HEK293 (cell line): ENCODE measurements around the gene MT2A.
A peak's percentile ranks its signal among the peaks of the same experiment; 100 is the strongest.

ENCODE experiments used
- CTCF ChIP-seq: fragments of 450-650 bp; formaldehyde crosslinking; IDR thresholded peaks from 2 replicates; pipeline ENCODE4 v1.5.1; 2016; ENCODE audit warnings: missing biosample characterization, missing genetic modification characterization
- HOXA7 ChIP-seq: sonication (generic); formaldehyde crosslinking; IDR thresholded peaks from 2 replicates; pipeline ENCODE4 v1.8.1; 2022; ENCODE audit warnings: missing genetic modification reagents, borderline replicate concordance
- MYNN ChIP-seq: fragments of 450-650 bp; formaldehyde crosslinking; IDR thresholded peaks from 2 replicates; pipeline ENCODE4 v1.5.1; 2016; ENCODE audit warnings: missing biosample characterization, missing genetic modification characterization, borderline replicate concordance
- REST ChIP-seq: fragments of 450-650 bp; formaldehyde crosslinking; IDR thresholded peaks from 2 replicates; pipeline ENCODE4 v1.5.1; 2016; ENCODE audit warnings: missing biosample characterization, missing genetic modification characterization

- TF ChIP-seq CTCF (tag by site-specific recombination) (peak; percentile 37; the same call in 1 of the 2 replicates), MYNN (tag by site-specific recombination) (no peak), REST (tag by site-specific recombination) (no peak), HOXA7 (CRISPR knock-in tag) (no peak)
Measured at GRCh38 chr16:56576585-56577299, 31.6 kb upstream of the MT2A start.
